Measurements from ENCODE around the gene AKNA. TPM values are rescaled to one million over a fixed set of nuclear protein-coding genes. Genes with fewer than 3 reads are reported as not detected.

Gene AKNA
- total RNA-seq, 1 donor from 2014 or later: 66.9 TPM

- Histone ChIP-seq H3K9me3 (no peaks in the 10 kb centered on the region), H3K4me1 (no peaks in the 10 kb centered on the region), H3K27ac (no peak overlapping the region), H3K36me3 (no peaks in the 10 kb centered on the region), H3K4me3 (no peak overlapping the region), H3K27me3 (ENCODE audit: low read depth) (no peaks in the 10 kb centered on the region)
- no peak for TF ChIP-seq CTCF (IDR thresholded peaks at IDR 0.05)
- ATAC-seq (no peak), DNase-seq (no peak)
- intact Hi-C loops (cut with DNase I): no loop called here
These were observed 41.7 kb upstream of the AKNA start for GRCh38 chr9:114429488-114429887.

GRCh38 chr9:114428466-114428865, 40.7 kb upstream of the AKNA start:
- no peak for TF ChIP-seq CTCF (IDR thresholded peaks at IDR 0.05)
- intact Hi-C loops (cut with DNase I): no loop called here
- no peaks in the 10 kb centered on the region for H3K9me3 ChIP-seq
- H3K27ac ChIP-seq: no peak overlapping the region
- no peak for ATAC-seq
- no peak overlapping the region for H3K4me3 ChIP-seq
- H3K27me3 ChIP-seq (ENCODE audit: low read depth): no peaks in the 10 kb centered on the region
- DNase-seq: no peak
- H3K4me1 ChIP-seq: no peaks in the 10 kb centered on the region
- no peaks in the 10 kb centered on the region for H3K36me3 ChIP-seq

GRCh38 chr9:114427644-114428043, 39.9 kb upstream of the AKNA start:
- no peak for TF ChIP-seq CTCF (IDR thresholded peaks at IDR 0.05)
- ATAC-seq (no peak), DNase-seq (no peak)
- intact Hi-C loops (cut with DNase I): no loop called here
- Histone ChIP-seq H3K4me3 (no peak overlapping the region), H3K27me3 (ENCODE audit: low read depth) (no peaks in the 10 kb centered on the region), H3K27ac (no peak overlapping the region), H3K9me3 (no peaks in the 10 kb centered on the region), H3K36me3 (no peaks in the 10 kb centered on the region), H3K4me1 (no peaks in the 10 kb centered on the region)

GRCh38 chr9:114426046-114426948, 38.5 kb upstream of the AKNA start:
- Histone ChIP-seq H3K27me3 (ENCODE audit: low read depth) (no peaks in the 10 kb centered on the region), H3K27ac (no peak overlapping the region), H3K4me3 (no peak overlapping the region), H3K4me1 (no peaks in the 10 kb centered on the region), H3K36me3 (no peaks in the 10 kb centered on the region), H3K9me3 (no peaks in the 10 kb centered on the region)
- intact Hi-C loops (cut with DNase I): no loop called here
- no peak for ATAC-seq
- no peak for DNase-seq
- TF ChIP-seq CTCF (IDR thresholded peaks at IDR 0.05): no peak

- ATAC-seq: no peak
- no peak for DNase-seq
These were observed 37.3 kb upstream of the AKNA start for GRCh38 chr9:114425126-114425525.

More at GRCh38 chr9:114425126-114425525, 37.3 kb upstream of the AKNA start:
- H3K4me1 ChIP-seq: no peaks in the 10 kb centered on the region
- H3K27me3 ChIP-seq (ENCODE audit: low read depth): no peaks in the 10 kb centered on the region
- no peaks in the 10 kb centered on the region for H3K36me3 ChIP-seq
- H3K27ac ChIP-seq: no peak overlapping the region
- no peak for TF ChIP-seq CTCF (IDR thresholded peaks at IDR 0.05)
- H3K9me3 ChIP-seq: no peaks in the 10 kb centered on the region
- H3K4me3 ChIP-seq: no peak overlapping the region
- intact Hi-C loops (cut with DNase I): no loop called here
